Suppressor macrophage treated with lipopolysaccharide for 4 hours (primary cell): Measurements from ENCODE around the gene BARX2.
"Not testable (repeated sequence)": the region's sequence is repeated elsewhere in the genome, so short reads cannot be mapped to it uniquely, and the experiment has no call there.

Experiments used
- DNase-seq: peaks from one replicate; pipeline ENCODE4 v3.0.0-alpha.2; 2020

The BARX2 gene

GRCh38 chr11:129375751-129376657, at the start of gene BARX2:
Gene BARX2, plus strand, starts transcription at chr11:129375848. Its CDS starts 188 bp downstream, at chr11:129376036.
- peak; percentile 23 for DNase-seq

- DNase-seq = no peak
Observed at GRCh38 chr11:129326921-129327320, 48.7 kb upstream of the BARX2 start.

- peak; percentile 62 for DNase-seq
Observed at GRCh38 chr11:129327708-129328107, 47.9 kb upstream of the BARX2 start.

- DNase-seq = no peak
Observed at GRCh38 chr11:129328756-129329155, 46.9 kb upstream of the BARX2 start.

GRCh38 chr11:129331217-129331616, 44.4 kb upstream of the BARX2 start:
- no peak for DNase-seq

- peak; percentile 83 for DNase-seq
Observed at GRCh38 chr11:129331871-129332274, 43.8 kb upstream of the BARX2 start.

- DNase-seq = no peak
Observed at GRCh38 chr11:129333873-129334272, 41.8 kb upstream of the BARX2 start.

- DNase-seq = not testable (repeated sequence)
Observed at GRCh38 chr11:129344301-129344940, 31.2 kb upstream of the BARX2 start.

- DNase-seq = no peak
Observed at GRCh38 chr11:129346916-129347315, 28.7 kb upstream of the BARX2 start.

GRCh38 chr11:129348813-129349212, 26.8 kb upstream of the BARX2 start:
- no peak for DNase-seq

GRCh38 chr11:129352676-129353075, 23.0 kb upstream of the BARX2 start:
- DNase-seq = no peak

- DNase-seq = no peak
Observed at GRCh38 chr11:129354691-129355090, 21.0 kb upstream of the BARX2 start.

- DNase-seq = no peak
Observed at GRCh38 chr11:129359748-129360147, 15.9 kb upstream of the BARX2 start.

GRCh38 chr11:129364143-129364654, 11.4 kb upstream of the BARX2 start:
- peak; percentile 84 for DNase-seq

- DNase-seq = no peak
Observed at GRCh38 chr11:129365816-129366215, 9.8 kb upstream of the BARX2 start.

GRCh38 chr11:129366737-129367597, 8.7 kb upstream of the BARX2 start:
- DNase-seq = no peak

GRCh38 chr11:129368889-129369672, 6.6 kb upstream of the BARX2 start:
- DNase-seq = no peak

GRCh38 chr11:129370715-129371114, 4.9 kb upstream of the BARX2 start:
- DNase-seq = no peak

- no peak for DNase-seq
Observed at GRCh38 chr11:129372609-129373488, 2.8 kb upstream of the BARX2 start.

- DNase-seq = no peak
Observed at GRCh38 chr11:129373489-129373953, 2.1 kb upstream of the BARX2 start.
